ENCODE data around the gene NAT14. TPM values are rescaled to one million over a fixed set of nuclear protein-coding genes. Genes with fewer than 3 reads are reported as not detected.
"Not testable (repeated sequence)": the region's sequence is repeated elsewhere in the genome, so short reads cannot be mapped to it uniquely, and the experiment has no call there.

Gene NAT14
- total RNA-seq, 1 experiment from 2014 or later: 25.9 TPM

DNA sequence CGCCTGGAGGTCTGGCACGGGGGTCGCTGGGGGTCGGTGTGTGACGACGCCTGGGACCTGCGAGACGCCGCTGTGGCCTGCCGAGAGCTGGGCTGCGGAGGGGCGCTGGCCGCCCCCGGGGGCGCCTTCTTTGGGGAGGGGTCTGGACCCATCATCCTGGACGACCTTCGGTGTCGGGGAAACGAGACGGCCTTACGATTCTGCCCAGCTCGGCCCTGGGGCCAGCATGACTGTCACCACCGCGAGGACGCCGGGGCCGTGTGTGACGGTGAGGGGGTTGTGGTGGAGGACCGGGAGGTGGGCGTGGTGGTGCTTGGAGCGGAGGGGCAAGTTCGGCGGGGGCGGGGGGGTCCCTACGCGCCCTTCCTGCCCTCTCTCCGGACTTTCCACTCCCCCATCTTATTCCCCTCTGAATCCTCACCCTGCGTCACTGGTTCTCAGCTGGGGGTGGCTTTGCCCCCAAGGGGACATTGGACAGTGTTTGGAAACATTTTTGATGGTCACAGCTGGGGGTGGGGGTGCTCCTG, 8.7 kb downstream of the NAT14 start:
- H3K36me3 ChIP-seq: no peaks in the 10 kb centered on the region
- H3K4me3 ChIP-seq: no peak overlapping the region
- no peak overlapping the region for H3K27ac ChIP-seq
- no peaks in the 10 kb centered on the region for H3K27me3 ChIP-seq
- DNase-seq: no peak
- no peaks in the 10 kb centered on the region for H3K9me3 ChIP-seq (replicated peaks)
- peaks cover 32% of the 10 kb centered on the region for H3K4me1 ChIP-seq

DNA sequence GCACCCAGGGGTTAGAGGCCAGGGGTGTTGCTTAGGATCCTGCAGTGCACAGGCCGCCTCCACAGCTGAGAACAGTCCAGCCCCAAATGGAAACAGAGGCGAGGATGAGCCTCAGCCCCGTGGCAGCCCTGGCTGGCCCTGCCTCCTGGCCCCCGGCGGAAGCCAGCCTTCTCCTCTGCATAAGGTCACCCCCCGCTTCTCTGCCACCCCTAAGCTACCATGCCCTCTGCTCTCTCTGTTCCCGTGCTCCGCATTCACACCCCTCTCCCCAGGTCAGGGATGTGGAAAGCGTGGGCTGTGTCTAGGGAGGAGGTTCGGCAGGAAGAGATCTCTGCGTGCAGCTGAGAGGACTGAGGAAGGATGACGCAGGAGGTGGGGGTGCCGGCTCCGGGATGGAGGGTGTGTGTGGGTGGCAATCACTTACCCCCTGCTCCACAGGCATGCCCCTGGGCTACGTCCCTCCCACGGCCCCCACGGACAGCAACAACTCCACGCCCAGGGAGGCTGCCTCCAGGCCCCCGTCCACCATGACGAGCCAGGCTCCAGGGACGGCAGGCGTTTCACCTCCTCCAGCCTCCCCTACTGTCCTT, 9.3 kb downstream of the NAT14 start:
- H3K27ac ChIP-seq: no peak overlapping the region
- peak overlapping the region; percentile 28 for H3K4me3 ChIP-seq
- no peaks in the 10 kb centered on the region for H3K27me3 ChIP-seq
- H3K9me3 ChIP-seq (replicated peaks): no peaks in the 10 kb centered on the region
- peaks cover 33% of the 10 kb centered on the region for H3K4me1 ChIP-seq
- DNase-seq: no peak
- no peaks in the 10 kb centered on the region for H3K36me3 ChIP-seq

DNA sequence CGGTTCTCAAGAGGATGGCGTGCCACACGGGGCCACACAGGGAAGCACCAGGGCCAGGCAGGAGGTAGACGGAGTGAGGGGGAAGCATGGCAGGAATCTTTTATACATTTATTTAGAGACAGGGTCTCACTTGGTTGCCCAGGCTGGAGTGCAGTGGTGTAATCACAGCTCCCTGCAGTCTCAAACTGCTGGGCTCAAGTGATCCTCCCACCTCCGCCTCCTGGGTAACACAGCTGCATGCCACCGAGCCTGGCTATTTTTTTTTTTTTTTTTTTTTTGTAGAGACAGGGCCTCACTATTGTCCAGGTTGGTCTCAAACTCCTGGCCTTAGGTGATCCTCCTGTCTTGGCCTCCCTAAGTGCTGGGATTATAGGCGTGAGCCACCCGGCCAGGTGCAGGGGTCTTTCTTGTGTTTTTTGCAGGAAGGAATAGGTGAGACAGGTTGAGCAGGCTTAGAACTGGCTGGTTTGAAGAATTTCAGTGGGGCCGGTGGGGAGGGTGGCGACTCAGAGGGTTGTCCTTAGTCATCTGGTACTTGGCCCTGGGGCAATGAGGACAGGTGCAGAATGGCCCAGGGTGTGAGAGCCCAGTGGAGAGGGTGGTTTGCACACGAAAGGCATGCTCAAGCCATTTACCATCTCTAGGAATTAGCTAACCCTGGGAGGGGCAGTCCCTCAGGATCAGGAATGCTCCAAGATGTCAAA, 10.8 kb downstream of the NAT14 start:
- DNase-seq: peak; percentile 75 to 82
- Histone ChIP-seq H3K27me3 (no peaks in the 10 kb centered on the region), H3K4me3 (no peak overlapping the region), H3K36me3 (no peaks in the 10 kb centered on the region), H3K27ac (no peak overlapping the region), H3K4me1 (peaks cover 29% of the 10 kb centered on the region), H3K9me3 (replicated peaks) (no peaks in the 10 kb centered on the region)

DNA sequence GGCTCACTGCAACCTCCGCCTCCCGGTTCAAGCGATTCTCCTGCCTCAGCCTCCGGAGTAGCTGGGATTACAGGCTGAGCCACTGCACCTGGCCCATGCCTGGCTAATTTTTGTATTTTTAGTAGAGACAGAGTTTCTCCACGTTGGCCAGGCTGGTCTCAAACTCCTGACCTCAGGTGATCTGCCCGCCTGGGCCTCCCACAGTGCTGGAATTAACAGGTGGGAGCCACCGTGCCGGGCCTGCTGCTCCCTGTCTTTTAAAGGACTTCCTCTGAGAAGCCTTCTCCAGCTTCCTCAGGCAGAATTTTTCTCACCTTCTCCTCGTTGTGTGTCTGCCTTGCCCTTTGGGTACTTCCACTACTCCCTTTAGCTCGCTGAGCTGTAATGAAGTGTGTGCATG, 11.8 kb downstream of the NAT14 start:
- H3K4me1 ChIP-seq: peaks cover 29% of the 10 kb centered on the region
- DNase-seq; H3K9me3 ChIP-seq (replicated peaks); H3K36me3 ChIP-seq; H3K27ac ChIP-seq; H3K27me3 ChIP-seq; H3K4me3 ChIP-seq: not testable (repeated sequence)

DNA sequence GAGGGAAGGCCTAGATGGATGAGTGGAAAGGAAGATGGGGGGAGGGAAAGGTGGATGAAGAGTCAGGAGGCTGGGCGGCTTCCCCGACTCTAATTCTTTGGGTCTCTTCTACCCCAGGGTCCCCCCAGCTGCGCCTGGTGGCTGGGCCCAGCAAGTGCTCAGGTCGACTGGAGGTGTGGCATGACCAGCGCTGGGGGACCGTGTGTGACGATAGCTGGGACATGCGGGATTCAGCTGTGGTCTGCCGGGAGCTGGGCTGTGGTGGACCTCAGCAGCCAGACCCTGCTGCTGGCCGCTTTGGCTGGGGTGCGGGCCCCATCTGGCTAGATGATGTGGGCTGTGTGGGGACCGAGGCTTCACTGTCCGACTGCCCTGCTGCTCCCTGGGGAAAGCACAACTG, 12.8 kb downstream of the NAT14 start:
- no peak overlapping the region for H3K4me3 ChIP-seq
- no peak for DNase-seq
- peaks cover 23% of the 10 kb centered on the region for H3K4me1 ChIP-seq
- no peaks in the 10 kb centered on the region for H3K27me3 ChIP-seq
- no peak overlapping the region for H3K27ac ChIP-seq
- H3K9me3 ChIP-seq (replicated peaks): no peaks in the 10 kb centered on the region
- H3K36me3 ChIP-seq: no peaks in the 10 kb centered on the region

DNA sequence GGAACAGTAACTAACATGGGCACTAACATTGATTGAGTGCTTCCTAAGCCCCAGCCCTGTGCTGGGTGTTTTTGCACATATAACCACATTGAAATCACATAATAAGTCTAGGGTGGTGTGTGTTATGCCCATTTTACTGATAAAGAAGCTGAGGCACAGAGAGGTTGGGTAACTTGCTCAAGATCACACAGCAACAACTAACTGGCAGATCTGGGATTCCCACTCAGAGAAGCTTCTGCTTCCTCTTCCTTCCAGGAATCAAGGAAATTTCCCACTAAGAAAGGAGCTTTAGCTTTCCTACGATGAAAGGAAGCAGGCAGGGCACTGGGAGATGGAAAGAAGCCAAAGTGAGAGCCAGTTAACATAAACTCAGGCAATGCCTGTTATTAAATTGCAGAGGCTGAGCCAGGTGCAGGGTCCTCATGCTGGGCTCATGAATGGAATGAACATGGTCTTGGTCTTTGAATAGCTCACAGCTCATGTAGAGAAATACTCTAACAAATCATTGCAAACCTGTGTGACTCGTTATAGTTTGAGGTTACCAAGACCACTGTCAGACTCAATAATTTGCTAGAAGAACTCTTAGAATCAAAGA, 13.4 kb downstream of the NAT14 start:
- no peaks in the 10 kb centered on the region for H3K27me3 ChIP-seq
- H3K27ac ChIP-seq: no peak overlapping the region
- DNase-seq: peak in 1 of 2 experiments; percentile 61

DNA sequence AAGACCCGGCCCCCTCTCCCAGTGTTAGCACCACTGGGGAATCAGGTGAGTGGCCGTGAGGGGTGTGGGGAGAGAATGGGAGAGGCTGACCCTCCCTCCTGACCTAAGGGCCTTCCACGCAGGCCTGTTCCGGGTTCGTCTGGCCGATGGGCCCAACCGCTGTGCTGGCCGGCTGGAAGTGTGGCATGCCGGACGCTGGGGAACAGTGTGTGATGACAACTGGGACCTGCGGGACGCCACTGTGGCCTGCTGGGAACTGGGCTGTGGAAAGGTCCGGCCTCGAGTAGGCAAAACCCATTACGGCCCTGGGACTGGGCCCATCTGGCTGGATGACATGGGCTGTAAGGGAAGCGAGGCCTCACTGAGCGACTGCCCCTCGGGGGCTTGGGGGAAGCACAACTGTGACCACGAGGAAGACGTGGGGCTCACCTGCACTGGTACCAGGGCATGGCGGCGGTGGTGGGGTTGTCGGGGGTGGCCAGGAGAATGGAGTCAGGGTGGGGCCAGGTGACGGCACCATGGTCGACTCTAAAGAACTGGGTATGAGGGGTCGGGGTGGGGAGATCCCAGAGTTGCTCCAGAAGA, 15.5 kb downstream of the NAT14 start:
- H3K9me3 ChIP-seq (replicated peaks): no peaks in the 10 kb centered on the region
- no peak overlapping the region for H3K4me3 ChIP-seq
- no peak for DNase-seq
- no peaks in the 10 kb centered on the region for H3K27me3 ChIP-seq
- H3K27ac ChIP-seq: no peak overlapping the region
- H3K36me3 ChIP-seq: no peaks in the 10 kb centered on the region
- H3K4me1 ChIP-seq: peaks cover 45% of the 10 kb centered on the region

More for the DNA sequence above, 13.4 kb downstream of the NAT14 start:
- H3K36me3 ChIP-seq: no peaks in the 10 kb centered on the region
- peaks cover 28% of the 10 kb centered on the region for H3K4me1 ChIP-seq
- H3K4me3 ChIP-seq: no peak overlapping the region
- no peaks in the 10 kb centered on the region for H3K9me3 ChIP-seq (replicated peaks)

DNA sequence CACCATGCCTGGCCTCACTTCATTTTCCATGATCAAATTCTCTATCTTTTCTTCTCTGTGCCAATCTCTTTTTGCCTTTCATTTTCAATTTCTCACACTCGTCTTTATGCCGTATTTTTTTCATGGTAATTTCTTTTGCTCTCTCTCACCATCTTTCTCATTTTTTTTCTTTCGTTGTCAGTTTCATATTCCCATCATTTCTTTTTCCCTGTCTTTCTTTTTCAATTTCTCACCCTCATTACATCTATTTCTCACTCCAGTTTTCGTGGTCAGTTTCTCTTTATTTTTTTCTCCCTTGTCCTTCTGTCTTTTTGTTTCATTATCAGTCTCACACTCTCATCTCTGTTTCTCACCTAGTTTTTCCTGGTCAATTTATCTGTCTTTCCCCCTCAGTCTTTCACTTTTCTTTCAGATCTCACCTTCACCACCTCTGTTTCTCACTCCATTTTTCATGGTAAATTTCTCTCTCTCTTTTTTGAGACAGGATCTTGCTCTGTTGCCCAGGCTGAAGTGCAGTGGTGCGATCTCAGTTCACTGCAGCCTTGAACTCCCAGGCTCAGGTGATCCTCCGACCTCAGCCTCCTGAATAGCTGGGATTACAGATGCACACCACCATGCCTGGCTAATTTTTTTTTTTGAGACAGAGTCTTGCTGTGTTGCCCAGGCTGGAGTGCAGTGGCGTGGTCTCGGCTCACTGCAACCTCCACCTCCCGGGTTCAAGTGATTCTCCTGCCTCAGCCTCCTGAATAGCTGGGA, 17.4 kb downstream of the NAT14 start:
- DNase-seq: no peak
- no peaks in the 10 kb centered on the region for H3K27me3 ChIP-seq
- peak overlapping the region; percentile 73 for H3K27ac ChIP-seq
- no peak overlapping the region for H3K4me3 ChIP-seq
- no peaks in the 10 kb centered on the region for H3K36me3 ChIP-seq
- H3K9me3 ChIP-seq (replicated peaks): no peaks in the 10 kb centered on the region
- peaks cover 37% of the 10 kb centered on the region for H3K4me1 ChIP-seq

DNA sequence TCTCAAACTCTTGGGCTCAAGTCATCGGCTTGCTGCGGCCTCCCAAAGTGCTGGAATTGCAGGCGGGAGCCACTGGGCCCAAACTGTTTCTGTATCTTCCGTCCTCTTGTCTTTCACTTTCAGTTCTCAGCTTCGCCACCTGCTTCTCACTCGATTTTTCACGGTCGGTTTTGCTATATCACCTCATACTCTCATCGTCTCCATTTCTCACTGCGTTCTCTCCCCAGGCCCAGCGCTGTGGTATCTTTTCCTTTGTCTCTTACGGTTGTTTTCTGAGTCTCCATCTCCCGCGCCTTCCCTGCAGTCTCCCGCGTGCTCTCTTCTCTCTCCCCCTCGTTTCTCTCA, 18.1 kb downstream of the NAT14 start:
- Histone ChIP-seq H3K9me3 (replicated peaks) (no peaks in the 10 kb centered on the region), H3K4me1 (peaks cover 42% of the 10 kb centered on the region), H3K4me3 (no peak overlapping the region), H3K36me3 (no peaks in the 10 kb centered on the region), H3K27ac (peak overlapping the region; percentile 73), H3K27me3 (no peaks in the 10 kb centered on the region)
- peak in 1 of 2 experiments; percentile 72 for DNase-seq

DNA sequence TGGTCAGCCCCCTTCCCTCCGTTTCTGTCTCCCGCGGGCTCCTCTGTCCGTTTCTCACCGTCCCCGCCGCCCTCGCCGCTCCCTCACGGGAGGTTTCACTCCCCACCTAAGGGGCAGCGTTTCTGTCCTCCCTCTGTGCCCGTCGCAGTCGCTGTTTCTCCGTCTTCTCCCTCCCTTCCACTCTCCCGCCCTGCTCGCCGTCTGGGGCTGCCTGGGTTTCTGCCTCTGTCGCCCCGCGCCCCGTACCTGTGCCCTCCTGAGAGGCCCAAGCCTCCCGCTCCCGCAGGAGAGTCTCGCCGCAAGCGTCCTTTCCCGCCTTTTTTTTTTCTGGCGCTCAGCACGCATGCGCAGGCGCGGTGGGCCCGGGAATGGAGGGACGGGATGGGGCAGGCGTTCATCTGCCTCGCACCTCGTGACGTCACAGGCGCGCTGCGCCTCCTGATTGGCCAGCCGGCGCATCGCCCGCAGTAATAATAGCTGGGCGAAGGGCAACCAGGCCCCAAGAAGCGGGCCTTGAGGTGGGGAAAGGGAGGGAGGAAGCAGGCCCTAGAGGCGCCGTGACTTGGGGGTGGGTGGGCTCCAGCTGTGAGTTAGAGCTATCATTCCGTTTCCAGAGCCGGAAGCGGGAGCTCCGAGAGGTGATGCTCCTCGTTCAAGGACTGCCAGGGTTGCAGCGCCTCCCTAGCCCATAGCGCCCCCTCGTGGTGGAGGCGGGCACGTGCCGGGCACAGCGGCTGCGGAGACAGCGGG, 18.7 kb downstream of the NAT14 start:
- Histone ChIP-seq H3K27me3 (no peaks in the 10 kb centered on the region), H3K4me1 (peaks cover 40% of the 10 kb centered on the region), H3K4me3 (peak overlapping the region; percentile 37), H3K27ac (peak overlapping the region; percentile 73), H3K9me3 (replicated peaks) (no peaks in the 10 kb centered on the region), H3K36me3 (no peaks in the 10 kb centered on the region)
- peak; percentile 86 to 90 for DNase-seq

DNA sequence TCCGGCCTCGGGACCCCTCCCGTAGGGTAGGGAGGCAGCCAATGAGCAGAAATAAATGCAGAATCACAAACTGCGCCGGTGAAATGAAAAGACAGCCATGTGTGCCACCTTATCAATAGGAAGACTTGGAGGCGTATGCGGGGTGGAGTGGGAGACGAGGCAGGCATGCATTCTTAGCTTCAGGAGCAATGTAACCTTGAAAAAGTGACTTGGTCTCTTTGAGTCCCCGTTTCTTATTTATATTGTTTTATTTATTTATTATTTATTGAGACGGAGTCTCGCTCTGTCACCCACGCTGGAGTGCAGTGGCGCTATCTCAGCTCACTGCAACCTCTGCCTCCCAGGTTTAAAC, 19.2 kb downstream of the NAT14 start:
- Histone ChIP-seq H3K36me3 (no peaks in the 10 kb centered on the region), H3K27ac (peak overlapping the region; percentile 73), H3K4me1 (peaks cover 38% of the 10 kb centered on the region), H3K9me3 (replicated peaks) (no peaks in the 10 kb centered on the region), H3K4me3 (no peak overlapping the region; the same call in 1 of the 2 replicates), H3K27me3 (no peaks in the 10 kb centered on the region)
- DNase-seq: no peak

DNA sequence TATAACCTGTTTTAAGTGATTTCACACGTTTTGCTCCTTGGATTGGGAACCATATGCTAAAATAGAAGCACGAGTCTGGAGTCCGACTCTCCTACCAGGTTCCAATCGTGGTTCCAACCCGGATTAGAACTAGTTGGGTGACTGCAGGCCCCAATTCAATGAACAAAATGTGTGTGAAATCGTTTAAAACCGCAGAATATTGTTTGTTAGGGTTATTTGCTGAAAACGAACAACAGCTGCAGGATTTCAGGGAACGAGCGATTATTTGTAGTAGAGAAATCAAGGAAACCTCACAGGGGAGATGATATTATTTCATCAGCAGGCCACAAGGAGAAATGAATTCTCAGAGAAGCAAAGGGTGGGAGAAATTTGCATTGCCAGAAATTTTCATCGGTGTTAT, 20.0 kb downstream of the NAT14 start:
- no peak overlapping the region for H3K4me3 ChIP-seq
- H3K9me3 ChIP-seq (replicated peaks): no peaks in the 10 kb centered on the region
- H3K4me1 ChIP-seq: peaks cover 38% of the 10 kb centered on the region
- H3K27ac ChIP-seq: peak overlapping the region; percentile 73
- DNase-seq: peak; percentile 62 to 87
- no peaks in the 10 kb centered on the region for H3K36me3 ChIP-seq
- no peaks in the 10 kb centered on the region for H3K27me3 ChIP-seq

DNA sequence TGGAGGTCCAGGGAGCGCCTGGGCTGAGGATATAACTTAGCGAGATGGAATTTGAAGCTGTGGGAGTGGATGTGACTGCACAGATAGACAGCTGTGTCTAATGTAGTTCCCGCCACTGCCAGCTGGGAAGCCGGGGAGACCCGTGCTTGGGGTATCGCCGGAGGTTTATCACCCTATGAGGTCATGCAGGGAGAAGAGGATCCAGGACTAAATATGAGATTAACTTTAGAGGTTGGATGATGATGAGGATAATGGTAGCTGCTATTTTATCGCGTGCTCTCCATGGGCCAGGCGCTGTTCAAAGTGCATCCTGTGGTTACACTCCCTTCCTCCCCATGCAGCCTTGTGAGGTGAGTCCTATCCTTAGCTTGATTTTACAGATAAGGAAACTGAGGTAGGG, 23.1 kb downstream of the NAT14 start:
- H3K36me3 ChIP-seq: no peaks in the 10 kb centered on the region
- peak overlapping the region; percentile 60 for H3K27ac ChIP-seq

More for the DNA sequence above, 23.1 kb downstream of the NAT14 start:
- Histone ChIP-seq H3K9me3 (replicated peaks) (no peaks in the 10 kb centered on the region), H3K27me3 (no peaks in the 10 kb centered on the region), H3K4me1 (peaks cover 35% of the 10 kb centered on the region), H3K4me3 (no peak overlapping the region)
- peak; percentile 85 to 88 for DNase-seq

Measured in SJCRH30 (cell line).